ENCODE measurements around the gene CACNA2D3. TPM values are rescaled to one million over a fixed set of nuclear protein-coding genes. Genes with fewer than 3 reads are reported as not detected.

The CACNA2D3 gene
- total RNA-seq, 1 experiment from 2014 or later = 1.6 TPM

DNA sequence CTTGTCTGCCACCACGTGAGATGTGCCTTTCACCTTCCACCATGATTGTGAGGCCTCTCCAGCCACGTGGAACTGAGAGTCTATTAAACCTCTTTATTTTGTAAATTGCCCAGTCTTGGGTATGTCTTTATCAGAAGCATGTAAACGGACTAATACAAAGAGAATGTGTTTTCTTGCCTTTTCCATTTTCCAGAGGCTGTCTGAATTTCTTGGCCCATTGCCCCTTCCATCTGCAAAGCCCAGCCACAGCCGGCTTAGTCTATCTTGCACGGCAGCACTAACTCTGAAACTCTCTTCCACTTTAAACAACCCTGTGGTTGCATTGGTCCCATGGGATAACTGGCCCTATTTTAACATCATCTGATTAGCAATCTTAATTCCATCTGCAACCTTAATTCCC, 590.2 kb downstream of the CACNA2D3 start:
- no peaks in the 10 kb centered on the region for H3K27me3 ChIP-seq (ENCODE audit: control insufficient read depth, insufficient read depth, low read length)
- no peak for DNase-seq
- H3K36me3 ChIP-seq (replicated peaks; ENCODE audit: control insufficient read depth, insufficient read depth, low read length) = no peaks in the 10 kb centered on the region
- no peak overlapping the region for H3K4me3 ChIP-seq (ENCODE audit: insufficient read depth, low read depth, low read length)

DNA sequence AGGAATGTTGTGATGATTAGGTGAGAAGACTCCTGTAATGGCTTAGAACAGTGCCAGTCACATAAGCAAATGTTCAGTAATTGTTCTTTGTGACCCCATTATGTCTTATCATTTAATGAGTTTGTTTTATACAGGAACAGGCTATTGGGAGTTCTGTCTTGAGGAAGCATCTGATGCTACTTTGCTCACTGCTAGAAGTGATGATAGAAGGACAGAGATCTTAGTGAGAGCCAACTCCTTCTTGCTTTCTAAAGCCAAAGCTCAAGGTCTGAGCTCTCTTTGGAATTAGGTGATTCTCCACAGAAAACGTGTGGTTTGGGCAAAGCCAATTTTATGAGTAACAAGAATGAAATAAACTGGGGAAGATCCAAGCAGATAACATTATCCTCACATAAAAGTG, 590.7 kb downstream of the CACNA2D3 start:
- H3K36me3 ChIP-seq (replicated peaks; ENCODE audit: control insufficient read depth, insufficient read depth, low read length) = no peaks in the 10 kb centered on the region
- no peak for DNase-seq
- H3K27me3 ChIP-seq (ENCODE audit: control insufficient read depth, insufficient read depth, low read length) = no peaks in the 10 kb centered on the region
- H3K4me3 ChIP-seq (ENCODE audit: insufficient read depth, low read depth, low read length) = no peak overlapping the region

DNA sequence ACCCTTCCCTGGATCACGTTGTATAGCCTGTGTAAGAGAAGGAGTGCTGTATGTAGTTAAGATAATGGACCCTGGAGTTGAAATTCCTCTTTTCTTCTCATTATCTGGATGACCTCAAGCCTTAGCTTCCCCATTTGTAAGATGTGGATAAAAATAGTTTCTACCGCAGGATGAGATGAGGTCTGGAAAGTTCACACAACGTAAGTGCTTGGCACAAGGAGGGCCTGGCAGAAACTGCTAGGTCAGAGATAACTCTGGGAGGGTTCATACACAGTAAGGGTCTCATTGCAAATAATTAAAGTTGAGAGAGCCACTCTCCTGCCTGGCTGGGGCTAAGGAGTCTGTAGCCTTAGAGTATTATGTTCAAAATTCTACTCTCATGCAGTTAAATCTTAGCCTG, 591.1 kb downstream of the CACNA2D3 start:
- H3K4me3 ChIP-seq (ENCODE audit: insufficient read depth, low read depth, low read length) = no peak overlapping the region
- no peaks in the 10 kb centered on the region for H3K27me3 ChIP-seq (ENCODE audit: control insufficient read depth, insufficient read depth, low read length)
- H3K36me3 ChIP-seq (replicated peaks; ENCODE audit: control insufficient read depth, insufficient read depth, low read length) = no peaks in the 10 kb centered on the region
- no peak for DNase-seq

DNA sequence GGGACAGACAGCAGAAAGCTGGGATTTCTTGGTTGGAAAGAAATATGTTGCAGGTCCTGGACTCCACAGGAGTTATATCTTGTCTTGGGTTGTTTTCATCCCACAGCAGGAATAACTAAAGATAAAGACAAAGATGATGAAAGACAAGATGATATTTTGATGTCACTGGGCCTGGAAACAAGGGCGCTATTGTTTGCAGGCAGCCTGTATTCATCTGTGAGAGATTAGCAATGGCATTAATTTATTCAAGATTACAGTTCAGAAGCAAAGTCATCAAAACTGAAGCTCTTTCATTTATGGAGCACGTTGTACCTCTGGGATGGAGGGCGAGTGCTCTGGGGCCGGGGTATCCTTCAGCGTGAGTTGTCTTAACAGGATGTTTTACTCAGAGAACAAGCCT, 591.7 kb downstream of the CACNA2D3 start:
- Histone ChIP-seq H3K27me3 (ENCODE audit: control insufficient read depth, insufficient read depth, low read length) (no peaks in the 10 kb centered on the region), H3K36me3 (replicated peaks; ENCODE audit: control insufficient read depth, insufficient read depth, low read length) (no peaks in the 10 kb centered on the region), H3K4me3 (ENCODE audit: insufficient read depth, low read depth, low read length) (no peak overlapping the region)
- DNase-seq = no peak

DNA sequence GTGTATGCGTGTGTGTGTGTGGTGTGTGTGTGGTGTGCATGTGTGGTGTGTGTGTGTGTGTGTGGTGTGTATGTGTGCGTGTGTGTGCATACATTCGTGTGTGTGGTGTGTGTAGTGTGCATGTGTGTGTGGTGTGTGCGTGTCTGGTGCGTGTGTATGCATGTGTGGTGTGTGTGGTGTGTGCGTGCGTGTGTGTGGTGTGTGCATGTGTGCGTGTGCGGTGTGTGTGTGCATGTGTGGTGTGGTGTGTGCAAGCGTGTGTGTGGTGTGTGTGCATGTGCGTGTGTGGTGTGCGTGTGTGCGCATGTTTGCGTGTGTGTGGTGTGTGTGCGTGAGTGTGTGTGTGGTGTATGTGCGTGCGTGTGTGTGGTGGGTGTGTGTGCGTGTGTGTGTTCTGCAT, 595.2 kb downstream of the CACNA2D3 start:
- H3K36me3 ChIP-seq (replicated peaks; ENCODE audit: control insufficient read depth, insufficient read depth, low read length) = no peaks in the 10 kb centered on the region
- DNase-seq = no peak
- H3K4me3 ChIP-seq (ENCODE audit: insufficient read depth, low read depth, low read length) = no peak overlapping the region
- H3K27me3 ChIP-seq (ENCODE audit: control insufficient read depth, insufficient read depth, low read length) = no peaks in the 10 kb centered on the region

DNA sequence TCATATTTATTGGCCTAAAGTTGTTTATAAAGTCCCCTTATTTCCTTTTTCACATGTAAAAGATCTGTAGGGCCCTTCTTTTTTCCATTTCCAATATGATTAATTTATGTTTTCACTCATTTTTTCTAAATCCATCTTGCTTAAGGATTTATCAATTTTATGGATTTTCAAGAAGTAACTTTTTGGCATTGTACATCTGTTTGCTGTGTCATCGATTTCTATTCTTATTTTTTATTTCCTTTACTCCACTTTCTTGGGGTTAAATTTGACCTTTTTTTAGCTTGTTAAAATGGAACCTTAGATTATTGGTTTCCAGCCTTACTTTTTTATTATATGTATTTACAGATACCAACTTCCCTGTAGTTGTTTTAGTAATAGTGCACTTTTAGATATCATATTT, 597.6 kb downstream of the CACNA2D3 start:
- DNase-seq = no peak
- Histone ChIP-seq H3K27me3 (ENCODE audit: control insufficient read depth, insufficient read depth, low read length) (no peaks in the 10 kb centered on the region), H3K4me3 (ENCODE audit: insufficient read depth, low read depth, low read length) (no peak overlapping the region), H3K36me3 (replicated peaks; ENCODE audit: control insufficient read depth, insufficient read depth, low read length) (no peaks in the 10 kb centered on the region)

DNA sequence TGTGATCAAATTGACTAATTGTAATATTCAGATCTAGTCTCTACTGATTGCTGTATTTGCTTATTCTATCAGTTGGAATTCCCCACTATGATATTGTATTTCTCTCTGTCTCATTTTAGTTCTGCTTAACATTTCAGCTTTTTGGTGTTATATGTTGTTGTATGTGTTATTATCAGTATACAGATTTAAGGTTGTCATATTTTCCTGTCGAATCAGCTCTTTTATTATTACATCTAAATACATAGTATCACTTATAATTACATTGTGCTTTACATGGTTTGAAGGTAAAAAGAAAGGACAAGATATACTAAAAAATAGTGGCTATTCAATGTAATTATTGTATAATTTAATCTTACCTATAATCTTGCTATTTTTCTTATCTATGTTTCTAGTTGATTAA, 598.3 kb downstream of the CACNA2D3 start:
- no peak for DNase-seq
- H3K36me3 ChIP-seq (replicated peaks; ENCODE audit: control insufficient read depth, insufficient read depth, low read length) = no peaks in the 10 kb centered on the region
- H3K27me3 ChIP-seq (ENCODE audit: control insufficient read depth, insufficient read depth, low read length) = no peaks in the 10 kb centered on the region
- no peak overlapping the region for H3K4me3 ChIP-seq (ENCODE audit: insufficient read depth, low read depth, low read length)

DNA sequence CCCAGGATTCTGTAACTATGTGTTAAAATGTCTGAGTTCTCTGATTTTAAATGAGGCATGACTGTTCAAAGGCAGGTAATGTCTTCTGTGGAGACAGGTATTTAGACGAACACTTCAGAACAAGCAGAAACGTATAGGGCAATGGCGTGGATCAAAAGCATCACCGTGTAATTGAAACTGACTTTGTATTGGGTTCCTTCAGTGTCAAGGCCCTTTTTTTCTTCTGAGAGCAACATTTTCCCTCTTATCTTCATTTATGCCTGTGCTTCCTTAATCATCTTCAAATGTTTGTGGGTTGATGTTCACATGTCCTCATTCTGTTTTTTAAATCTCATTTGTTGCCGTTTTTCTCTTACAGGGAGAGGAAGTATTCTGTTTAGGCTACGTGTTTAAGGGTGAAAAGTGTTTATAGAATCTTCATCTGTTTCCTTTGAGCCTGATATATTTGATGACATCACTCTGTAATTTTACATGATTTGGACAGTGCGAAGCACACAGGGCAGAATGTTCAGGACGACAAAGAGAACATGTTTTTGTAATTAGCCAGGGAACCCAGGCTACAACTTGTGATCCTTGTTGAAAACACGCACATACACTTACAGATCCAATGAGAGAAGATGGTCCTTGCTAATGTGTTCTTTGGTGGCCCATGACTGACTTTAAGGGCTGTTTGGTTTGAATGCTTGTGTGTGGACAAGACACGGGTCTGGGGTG, 609.5 kb downstream of the CACNA2D3 start:
- DNase-seq = no peak
- no peak overlapping the region for H3K4me3 ChIP-seq (ENCODE audit: insufficient read depth, low read depth, low read length)
- H3K36me3 ChIP-seq (replicated peaks; ENCODE audit: control insufficient read depth, insufficient read depth, low read length) = no peaks in the 10 kb centered on the region
- no peaks in the 10 kb centered on the region for H3K27me3 ChIP-seq (ENCODE audit: control insufficient read depth, insufficient read depth, low read length)

DNA sequence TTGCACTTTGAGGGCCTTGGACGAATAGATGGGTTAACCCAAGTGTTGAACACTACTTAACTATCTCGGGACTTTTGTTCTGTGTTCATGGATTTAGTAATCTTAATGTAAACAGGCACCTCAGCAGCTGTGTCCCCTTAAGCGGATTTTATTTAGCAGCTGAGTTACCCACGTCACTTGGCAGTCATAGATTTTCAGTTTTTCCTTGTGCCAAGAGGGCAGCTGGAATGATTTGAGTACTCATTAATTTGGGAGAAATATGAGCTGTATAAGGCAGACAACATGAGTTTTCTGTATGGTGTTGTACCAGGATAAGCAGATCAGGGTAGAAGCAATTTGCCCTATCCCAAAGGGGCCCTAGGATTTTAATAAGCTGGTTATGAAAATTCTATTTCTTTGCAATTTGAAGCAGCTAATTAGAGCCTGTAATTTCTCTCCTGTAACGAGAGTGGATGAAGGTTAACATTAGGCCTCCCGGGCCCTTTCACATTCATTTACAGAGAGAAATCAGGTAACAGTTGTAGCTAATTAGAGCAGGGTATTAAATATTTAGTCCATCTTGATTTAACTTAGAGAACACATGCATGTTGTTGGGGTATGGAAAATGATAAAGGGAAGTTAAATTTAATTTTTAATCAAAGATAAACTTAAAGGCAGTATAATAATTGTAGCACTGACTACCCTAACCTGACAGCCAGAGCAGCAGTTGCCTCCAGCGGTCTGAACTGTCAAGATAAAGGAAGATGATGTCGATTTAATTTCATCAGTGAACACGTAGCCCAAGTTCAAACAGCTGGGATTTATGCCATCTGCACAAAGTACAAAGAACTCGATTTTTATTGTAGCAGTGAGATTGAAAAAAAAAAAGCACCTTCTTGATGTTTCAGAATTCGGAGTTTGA, 611.0 kb downstream of the CACNA2D3 start:
- DNase-seq = no peak
- Histone ChIP-seq H3K4me3 (ENCODE audit: insufficient read depth, low read depth, low read length) (no peak overlapping the region), H3K36me3 (replicated peaks; ENCODE audit: control insufficient read depth, insufficient read depth, low read length) (no peaks in the 10 kb centered on the region), H3K27me3 (ENCODE audit: control insufficient read depth, insufficient read depth, low read length) (no peaks in the 10 kb centered on the region)

DNA sequence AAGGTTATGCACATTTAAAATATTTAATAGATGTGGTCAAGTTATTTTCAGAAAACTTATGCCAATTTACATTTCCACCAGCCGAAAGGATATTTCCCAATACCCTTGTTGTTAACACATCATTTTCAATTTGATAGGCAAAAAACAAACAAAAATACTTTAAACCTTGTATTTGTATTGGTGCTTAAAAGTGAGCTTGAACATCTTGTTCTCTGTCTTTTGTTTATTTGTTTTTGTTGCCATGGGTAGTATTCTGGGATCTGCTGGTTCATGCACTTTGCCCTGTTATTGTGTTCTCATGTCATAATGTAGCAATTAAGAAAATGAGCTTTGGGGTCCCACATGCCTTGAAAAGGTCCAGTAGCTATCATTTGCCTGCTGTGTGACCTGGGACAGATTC, 614.1 kb downstream of the CACNA2D3 start:
- DNase-seq = no peak
- H3K4me3 ChIP-seq (ENCODE audit: insufficient read depth, low read depth, low read length) = no peak overlapping the region
- no peaks in the 10 kb centered on the region for H3K27me3 ChIP-seq (ENCODE audit: control insufficient read depth, insufficient read depth, low read length)
- H3K36me3 ChIP-seq (replicated peaks; ENCODE audit: control insufficient read depth, insufficient read depth, low read length) = no peaks in the 10 kb centered on the region; the same call in 1 of the 2 replicates

DNA sequence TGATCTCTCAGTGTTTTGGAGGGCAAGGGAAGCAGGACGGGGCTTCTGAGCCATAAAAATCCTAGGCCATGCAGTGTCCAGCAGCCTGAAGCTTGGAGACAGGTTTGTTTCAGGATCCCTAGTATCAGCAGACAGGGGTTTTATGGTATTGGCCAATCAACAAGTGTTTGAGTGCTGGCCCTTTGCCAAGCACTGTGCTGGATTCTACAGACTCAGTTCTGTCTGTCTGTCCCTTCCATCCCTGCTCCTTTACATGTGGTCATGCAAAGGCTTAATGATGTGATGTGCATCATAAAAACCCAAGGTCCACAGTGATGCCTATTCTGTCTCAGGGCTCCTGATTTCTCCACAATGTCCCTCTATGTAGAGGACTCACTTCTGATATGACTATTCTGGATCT, 621.4 kb downstream of the CACNA2D3 start:
- no peak for DNase-seq
- Histone ChIP-seq H3K27me3 (ENCODE audit: control insufficient read depth, insufficient read depth, low read length) (no peaks in the 10 kb centered on the region), H3K36me3 (replicated peaks; ENCODE audit: control insufficient read depth, insufficient read depth, low read length) (no peaks in the 10 kb centered on the region; the same call in 1 of the 2 replicates), H3K4me3 (ENCODE audit: insufficient read depth, low read depth, low read length) (no peak overlapping the region)

DNA sequence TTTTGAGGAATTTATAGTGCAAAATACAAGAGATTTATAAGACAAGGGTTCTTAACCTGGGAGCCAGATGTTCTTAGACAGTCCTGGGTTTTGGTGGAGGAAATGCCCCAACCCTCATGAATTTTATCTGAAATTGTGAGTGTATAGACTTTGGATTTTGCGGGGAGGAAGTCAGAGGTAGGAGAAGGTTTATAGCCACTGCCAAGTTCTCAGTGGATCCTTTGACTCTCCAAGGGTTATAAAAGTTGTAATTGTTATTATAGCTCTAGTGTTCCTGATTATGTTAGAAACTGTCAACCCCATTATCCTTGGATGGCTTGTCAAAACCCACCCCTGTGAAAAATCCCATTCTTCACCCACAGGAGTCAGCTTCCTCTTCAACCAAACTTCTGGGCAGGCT, 621.9 kb downstream of the CACNA2D3 start:
- no peak for DNase-seq
- Histone ChIP-seq H3K27me3 (ENCODE audit: control insufficient read depth, insufficient read depth, low read length) (no peaks in the 10 kb centered on the region), H3K36me3 (replicated peaks; ENCODE audit: control insufficient read depth, insufficient read depth, low read length) (no peaks in the 10 kb centered on the region), H3K4me3 (ENCODE audit: insufficient read depth, low read depth, low read length) (no peak overlapping the region)

DNA sequence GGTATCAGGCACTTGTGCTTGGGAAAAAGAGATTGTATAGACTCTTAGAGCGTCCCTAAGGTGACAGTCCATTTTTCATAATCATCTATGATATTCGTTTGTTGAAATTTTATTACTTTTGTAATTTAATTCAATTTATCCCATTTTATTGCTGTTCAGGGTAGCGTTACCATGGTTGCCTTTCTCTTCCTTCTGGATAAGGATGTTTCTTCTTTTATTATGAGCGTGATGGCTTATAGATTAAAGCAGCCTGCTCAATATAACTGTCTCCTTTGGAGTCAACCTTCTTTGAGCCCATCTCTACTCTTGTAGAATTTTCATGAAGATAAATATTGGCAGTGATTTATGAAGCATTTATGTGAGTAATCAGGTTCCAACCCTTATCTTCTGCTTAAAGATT, 623.5 kb downstream of the CACNA2D3 start:
- Histone ChIP-seq H3K27me3 (ENCODE audit: control insufficient read depth, insufficient read depth, low read length) (no peaks in the 10 kb centered on the region), H3K36me3 (replicated peaks; ENCODE audit: control insufficient read depth, insufficient read depth, low read length) (no peaks in the 10 kb centered on the region), H3K4me3 (ENCODE audit: insufficient read depth, low read depth, low read length) (no peak overlapping the region)
- DNase-seq = no peak

DNA sequence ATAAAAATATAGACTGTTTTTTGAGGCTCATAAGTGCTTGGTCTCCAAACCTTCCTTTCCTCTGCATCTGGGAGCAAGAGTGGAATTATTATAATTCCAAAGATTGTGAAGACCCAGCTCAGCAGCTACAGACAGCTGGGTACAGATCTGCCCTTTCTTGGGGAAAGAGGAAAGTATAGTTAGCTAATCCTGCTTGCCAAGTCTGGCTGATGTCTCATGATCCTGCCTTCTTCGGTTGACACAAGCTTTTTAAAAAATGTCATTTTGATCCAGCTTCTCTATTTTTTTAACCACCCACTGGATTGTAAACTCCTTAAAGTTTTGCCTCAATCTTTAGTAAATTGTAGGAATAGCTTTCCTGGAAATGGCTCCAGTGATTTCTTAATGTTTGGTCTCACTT, 624.4 kb downstream of the CACNA2D3 start:
- Histone ChIP-seq H3K4me3 (ENCODE audit: insufficient read depth, low read depth, low read length) (no peak overlapping the region), H3K36me3 (replicated peaks; ENCODE audit: control insufficient read depth, insufficient read depth, low read length) (no peaks in the 10 kb centered on the region), H3K27me3 (ENCODE audit: control insufficient read depth, insufficient read depth, low read length) (no peaks in the 10 kb centered on the region)
- DNase-seq = no peak

DNA sequence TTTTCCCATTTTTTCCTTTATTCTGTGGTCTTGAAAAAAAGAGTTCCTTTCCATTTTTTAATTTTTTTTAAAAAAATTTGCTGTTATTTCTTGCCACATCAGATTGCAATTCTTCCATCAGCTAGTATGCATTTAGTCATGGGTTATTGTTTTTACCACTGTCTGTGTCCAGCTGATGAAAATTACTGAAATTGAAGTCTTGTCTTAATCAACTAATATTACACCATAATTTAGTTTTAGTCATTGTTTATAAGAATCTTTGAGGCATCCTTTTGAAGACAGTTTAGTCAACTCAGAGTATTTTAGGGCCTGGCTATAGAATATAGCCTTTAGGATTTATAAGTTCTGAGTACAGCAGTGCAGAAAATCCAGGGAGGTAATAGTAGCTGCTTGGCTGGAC, 633.4 kb downstream of the CACNA2D3 start:
- H3K36me3 ChIP-seq (replicated peaks; ENCODE audit: control insufficient read depth, insufficient read depth, low read length) = no peaks in the 10 kb centered on the region; the same call in 1 of the 2 replicates
- H3K27me3 ChIP-seq (ENCODE audit: control insufficient read depth, insufficient read depth, low read length) = no peaks in the 10 kb centered on the region
- no peak for DNase-seq
- H3K4me3 ChIP-seq (ENCODE audit: insufficient read depth, low read depth, low read length) = no peak overlapping the region

All from H7 (cell line).